Measurements from ENCODE around the gene CFAP54. TPM values are rescaled to one million over a fixed set of nuclear protein-coding genes. Genes with fewer than 3 reads are reported as not detected.
A peak's percentile ranks its signal among the peaks of the same experiment; 100 is the strongest.
"Not testable (repeated sequence)": the region's sequence is repeated elsewhere in the genome, so short reads cannot be mapped to it uniquely, and the experiment has no call there.

The CFAP54 gene
- polyA plus RNA-seq, 2 of the 4 experiments (the other 2 are of a cell fraction): 0.70 to 1.2 TPM

GRCh38 chr12:96720363-96720705, 231.0 kb downstream of the CFAP54 start:
- DNase-seq (ENCODE audit: low read depth in 1 of 2, low spot score in 1 of 2) (peak; percentile 27 to 35), ATAC-seq (peak; percentile 89 to 95), FAIRE-seq (no peak)
- Histone ChIP-seq H3K4me3 (peak overlapping the region; percentile 34), H3K4me1 (no peaks in the 10 kb centered on the region), H3K4me2 (peak overlapping the region; percentile 74), H3K27ac (peak overlapping the region in 1 of 2 experiments; percentile 47; a peak in 3 of 6 replicates), H3K9me3 (no peaks in the 10 kb centered on the region)
- TF ChIP-seq RAD21 (conservative IDR thresholded peaks at IDR 0.05 in 1 of 2, IDR thresholded peaks at IDR 0.05 in 1 of 2) (peak; percentile 24 to 31; a peak in 1 of 5 replicates), ZC3H11A (IDR thresholded peaks at IDR 0.05) (no peak)
- 33% methylated on average over 9 of the region's 9 CpGs for WGBS (ENCODE audit: missing lambda C conversion rate)
- POLR2A ChIA-PET: interaction anchor here (0.8 kb wide), 1 partner anchor 19 kb away, joined by 3 read pairs; no protein-coding TSS in a partner anchor
- CTCF ChIA-PET: interaction anchor here (1.2 to 1.4 kb wide), 3 partner anchors 14 to 265 kb away, joined by 3 to 6 read pairs (median 4); no protein-coding TSS in a partner anchor

- FAIRE-seq; DNase-seq (ENCODE audit: low read depth in 1 of 2, low spot score in 1 of 2); H3K4me2 ChIP-seq; H3K4me1 ChIP-seq; H3K27ac ChIP-seq; POLR2A ChIA-PET; H3K9me3 ChIP-seq; H3K4me3 ChIP-seq; ATAC-seq; CTCF ChIA-PET: not testable (repeated sequence)
- WGBS (ENCODE audit: missing lambda C conversion rate): 83% methylated on average over 21 of the region's 23 CpGs
These were observed 240.1 kb downstream of the CFAP54 start for GRCh38 chr12:96729466-96729865.

- H3K4me3 ChIP-seq: no peak overlapping the region
- H3K27ac ChIP-seq: no peak overlapping the region
- H3K4me2 ChIP-seq: no peak overlapping the region
- DNase-seq (ENCODE audit: low read depth in 1 of 2, low spot score in 1 of 2) (no peak), FAIRE-seq (no peak), ATAC-seq (no peak)
- H3K4me1 ChIP-seq: no peaks in the 10 kb centered on the region
- WGBS (ENCODE audit: missing lambda C conversion rate): 53% methylated on average over 2 of the region's 2 CpGs
- ChIA-PET CTCF (no interaction called here), POLR2A (no interaction called here)
- no peaks in the 10 kb centered on the region for H3K9me3 ChIP-seq
- TF ChIP-seq POLR2AphosphoS2 (conservative IDR thresholded peaks at IDR 0.05; ENCODE audit: low read length) (no peak), NPAS2 (CRISPR knock-in tag; IDR thresholded peaks at IDR 0.05; ENCODE audit: borderline replicate concordance) (no peak), EP300 (IDR thresholded peaks at IDR 0.05) (no peak), USF2 (IDR thresholded peaks at IDR 0.05) (no peak), CEBPB (IDR thresholded peaks at IDR 0.05) (no peak), RCOR1 (IDR thresholded peaks at IDR 0.05; ENCODE audit: low read depth, low read length) (no peak), RARB (CRISPR knock-in tag; IDR thresholded peaks at IDR 0.05) (no peak), ATOH8 (CRISPR knock-in tag; IDR thresholded peaks at IDR 0.05; ENCODE audit: low read depth) (no peak), HOXA7 (CRISPR knock-in tag; IDR thresholded peaks at IDR 0.05) (no peak), ZC3H11A (IDR thresholded peaks at IDR 0.05) (no peak)
- TF ChIP-seq, protein P1, sequence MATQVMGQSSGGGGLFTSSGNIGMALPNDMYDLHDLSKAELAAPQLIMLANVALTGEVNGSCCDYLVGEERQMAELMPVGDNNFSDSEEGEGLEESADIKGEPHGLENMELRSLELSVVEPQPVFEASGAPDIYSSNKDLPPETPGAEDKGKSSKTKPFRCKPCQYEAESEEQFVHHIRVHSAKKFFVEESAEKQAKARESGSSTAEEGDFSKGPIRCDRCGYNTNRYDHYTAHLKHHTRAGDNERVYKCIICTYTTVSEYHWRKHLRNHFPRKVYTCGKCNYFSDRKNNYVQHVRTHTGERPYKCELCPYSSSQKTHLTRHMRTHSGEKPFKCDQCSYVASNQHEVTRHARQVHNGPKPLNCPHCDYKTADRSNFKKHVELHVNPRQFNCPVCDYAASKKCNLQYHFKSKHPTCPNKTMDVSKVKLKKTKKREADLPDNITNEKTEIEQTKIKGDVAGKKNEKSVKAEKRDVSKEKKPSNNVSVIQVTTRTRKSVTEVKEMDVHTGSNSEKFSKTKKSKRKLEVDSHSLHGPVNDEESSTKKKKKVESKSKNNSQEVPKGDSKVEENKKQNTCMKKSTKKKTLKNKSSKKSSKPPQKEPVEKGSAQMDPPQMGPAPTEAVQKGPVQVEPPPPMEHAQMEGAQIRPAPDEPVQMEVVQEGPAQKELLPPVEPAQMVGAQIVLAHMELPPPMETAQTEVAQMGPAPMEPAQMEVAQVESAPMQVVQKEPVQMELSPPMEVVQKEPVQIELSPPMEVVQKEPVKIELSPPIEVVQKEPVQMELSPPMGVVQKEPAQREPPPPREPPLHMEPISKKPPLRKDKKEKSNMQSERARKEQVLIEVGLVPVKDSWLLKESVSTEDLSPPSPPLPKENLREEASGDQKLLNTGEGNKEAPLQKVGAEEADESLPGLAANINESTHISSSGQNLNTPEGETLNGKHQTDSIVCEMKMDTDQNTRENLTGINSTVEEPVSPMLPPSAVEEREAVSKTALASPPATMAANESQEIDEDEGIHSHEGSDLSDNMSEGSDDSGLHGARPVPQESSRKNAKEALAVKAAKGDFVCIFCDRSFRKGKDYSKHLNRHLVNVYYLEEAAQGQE (IDR thresholded peaks at IDR 0.05): no peak
- TF ChIP-seq, protein P2, sequence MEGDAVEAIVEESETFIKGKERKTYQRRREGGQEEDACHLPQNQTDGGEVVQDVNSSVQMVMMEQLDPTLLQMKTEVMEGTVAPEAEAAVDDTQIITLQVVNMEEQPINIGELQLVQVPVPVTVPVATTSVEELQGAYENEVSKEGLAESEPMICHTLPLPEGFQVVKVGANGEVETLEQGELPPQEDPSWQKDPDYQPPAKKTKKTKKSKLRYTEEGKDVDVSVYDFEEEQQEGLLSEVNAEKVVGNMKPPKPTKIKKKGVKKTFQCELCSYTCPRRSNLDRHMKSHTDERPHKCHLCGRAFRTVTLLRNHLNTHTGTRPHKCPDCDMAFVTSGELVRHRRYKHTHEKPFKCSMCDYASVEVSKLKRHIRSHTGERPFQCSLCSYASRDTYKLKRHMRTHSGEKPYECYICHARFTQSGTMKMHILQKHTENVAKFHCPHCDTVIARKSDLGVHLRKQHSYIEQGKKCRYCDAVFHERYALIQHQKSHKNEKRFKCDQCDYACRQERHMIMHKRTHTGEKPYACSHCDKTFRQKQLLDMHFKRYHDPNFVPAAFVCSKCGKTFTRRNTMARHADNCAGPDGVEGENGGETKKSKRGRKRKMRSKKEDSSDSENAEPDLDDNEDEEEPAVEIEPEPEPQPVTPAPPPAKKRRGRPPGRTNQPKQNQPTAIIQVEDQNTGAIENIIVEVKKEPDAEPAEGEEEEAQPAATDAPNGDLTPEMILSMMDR (IDR thresholded peaks at IDR 0.05): no peak
These were observed 240.5 kb downstream of the CFAP54 start for GRCh38 chr12:96729886-96730285.
